ENCODE data around the gene TOX3. TPM values are rescaled to one million over a fixed set of nuclear protein-coding genes. Genes with fewer than 3 reads are reported as not detected.

TOX3 gene
- total and polyA plus RNA-seq, 2 donors (not counting 1 experiment from before 2014, with no cell fraction given): not detected

DNA sequence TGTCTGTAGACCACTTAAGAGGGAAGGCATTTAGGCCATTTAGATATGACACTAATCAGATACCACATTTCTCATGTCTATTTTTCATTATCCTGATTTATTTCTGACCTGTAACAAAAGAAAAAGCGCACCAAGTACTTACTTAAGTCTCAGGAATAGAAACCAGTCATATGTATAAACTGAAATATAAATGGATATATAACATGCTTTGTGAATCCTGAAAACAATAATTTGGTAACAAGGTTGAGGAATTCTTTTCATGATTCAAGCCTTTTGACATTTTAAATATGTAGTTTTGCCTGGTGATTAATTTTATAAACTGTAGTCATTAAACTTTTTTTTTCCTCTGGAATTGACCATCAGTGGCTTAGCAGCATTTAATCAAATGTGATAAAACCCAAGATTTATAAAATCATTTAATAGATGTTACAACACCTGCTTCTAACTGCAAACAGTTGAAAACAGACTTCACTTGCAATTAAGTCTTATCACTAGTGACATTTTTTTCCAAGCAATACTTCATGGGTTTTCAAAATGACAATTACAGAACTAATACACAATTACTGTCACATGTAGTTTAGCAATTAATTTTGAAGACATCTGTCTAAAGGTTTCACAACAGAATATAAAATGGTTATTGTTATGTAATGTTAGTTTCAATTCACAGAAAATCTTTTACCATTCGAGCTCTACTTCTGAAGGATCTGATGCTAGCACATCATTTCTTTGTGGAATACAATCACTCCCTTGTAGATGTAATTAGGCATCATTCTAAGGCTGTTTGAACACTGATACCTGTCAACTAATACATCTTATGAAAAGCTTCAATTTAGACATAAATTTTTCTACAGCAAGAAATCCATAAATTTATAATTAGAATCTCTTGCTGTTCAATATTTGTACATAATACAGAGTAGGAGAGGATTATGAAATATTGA, 110.3 kb downstream of the TOX3 start:
- DNase-seq (no peak), ATAC-seq (ENCODE audit: low read depth) (no peak)
- intact Hi-C loops (cut with micrococcal nuclease): no loop called here
- no peaks in the 10 kb centered on the region for H3K79me2 ChIP-seq (ENCODE audit: control insufficient read depth, insufficient read depth, low read length)
- no peak overlapping the region for H3K4me2 ChIP-seq (replicated peaks; ENCODE audit: low read depth, low read length, poor library complexity, severe bottlenecking)
- ChIA-PET POLR2A (no interaction called here), CTCF (no interaction called here)
- no peak overlapping the region for H3K9ac ChIP-seq (ENCODE audit: low read length)
- H3K36me3 ChIP-seq (replicated peaks in 1 of 2; ENCODE audit: control extremely low read depth in 1 of 2, control insufficient read depth in 1 of 2, extremely low read depth in 1 of 2, insufficient read depth in 2 of 2, low read length in 1 of 2): no peaks in the 10 kb centered on the region
- no CpG with 5 or more reads among the region's 2 CpGs for WGBS (ENCODE audit: insufficient coverage)
- Mint-ChIP-seq H3K27me3 (no peaks in the 10 kb centered on the region), H3K9me3 (ENCODE audit: insufficient read depth) (peaks cover 5% of the 10 kb centered on the region), H3K4me1 (no peaks in the 10 kb centered on the region), H3K27ac (no peak overlapping the region), H3K4me3 (no peak overlapping the region)
- TF ChIP-seq EZH2 (IDR thresholded peaks at IDR 0.05; ENCODE audit: borderline replicate concordance, insufficient read depth, low read depth, low read length, poor library complexity, severe bottlenecking): no peak
- TF ChIP-seq, protein P1, sequence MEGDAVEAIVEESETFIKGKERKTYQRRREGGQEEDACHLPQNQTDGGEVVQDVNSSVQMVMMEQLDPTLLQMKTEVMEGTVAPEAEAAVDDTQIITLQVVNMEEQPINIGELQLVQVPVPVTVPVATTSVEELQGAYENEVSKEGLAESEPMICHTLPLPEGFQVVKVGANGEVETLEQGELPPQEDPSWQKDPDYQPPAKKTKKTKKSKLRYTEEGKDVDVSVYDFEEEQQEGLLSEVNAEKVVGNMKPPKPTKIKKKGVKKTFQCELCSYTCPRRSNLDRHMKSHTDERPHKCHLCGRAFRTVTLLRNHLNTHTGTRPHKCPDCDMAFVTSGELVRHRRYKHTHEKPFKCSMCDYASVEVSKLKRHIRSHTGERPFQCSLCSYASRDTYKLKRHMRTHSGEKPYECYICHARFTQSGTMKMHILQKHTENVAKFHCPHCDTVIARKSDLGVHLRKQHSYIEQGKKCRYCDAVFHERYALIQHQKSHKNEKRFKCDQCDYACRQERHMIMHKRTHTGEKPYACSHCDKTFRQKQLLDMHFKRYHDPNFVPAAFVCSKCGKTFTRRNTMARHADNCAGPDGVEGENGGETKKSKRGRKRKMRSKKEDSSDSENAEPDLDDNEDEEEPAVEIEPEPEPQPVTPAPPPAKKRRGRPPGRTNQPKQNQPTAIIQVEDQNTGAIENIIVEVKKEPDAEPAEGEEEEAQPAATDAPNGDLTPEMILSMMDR (IDR thresholded peaks at IDR 0.05): no peak
- H3K9me3 ChIP-seq (ENCODE audit: control extremely low read depth in 1 of 3, control insufficient read depth in 2 of 3, insufficient read depth in 1 of 3, low read length in 2 of 3): peaks cover 0 to 7% (median 0%) of the 10 kb centered on the region in 3 donors
- H3K4me1 ChIP-seq (ENCODE audit: control insufficient read depth in 2 of 2, insufficient read depth in 2 of 2, low read length in 2 of 2): no peaks in the 10 kb centered on the region
- H3K27me3 ChIP-seq (replicated peaks in 1 of 4; ENCODE audit: control extremely low read depth in 1 of 4, control insufficient read depth in 3 of 4, insufficient read depth in 4 of 4, low read length in 3 of 4): no peaks in the 10 kb centered on the region
- no peak overlapping the region for H2AFZ ChIP-seq (ENCODE audit: insufficient read depth, low read depth, low read length, poor library complexity, severe bottlenecking)
- H3K4me3 ChIP-seq (ENCODE audit: control extremely low read depth in 1 of 5, extremely low read depth in 1 of 5, insufficient read depth in 1 of 5, low read depth in 2 of 5, low read length in 4 of 5): no peak overlapping the region
- H3K27ac ChIP-seq (ENCODE audit: low read length in 2 of 2): no peak overlapping the region
- H4K20me1 ChIP-seq (ENCODE audit: control insufficient read depth, insufficient read depth, low read length, poor library complexity, severe bottlenecking): no peaks in the 10 kb centered on the region

DNA sequence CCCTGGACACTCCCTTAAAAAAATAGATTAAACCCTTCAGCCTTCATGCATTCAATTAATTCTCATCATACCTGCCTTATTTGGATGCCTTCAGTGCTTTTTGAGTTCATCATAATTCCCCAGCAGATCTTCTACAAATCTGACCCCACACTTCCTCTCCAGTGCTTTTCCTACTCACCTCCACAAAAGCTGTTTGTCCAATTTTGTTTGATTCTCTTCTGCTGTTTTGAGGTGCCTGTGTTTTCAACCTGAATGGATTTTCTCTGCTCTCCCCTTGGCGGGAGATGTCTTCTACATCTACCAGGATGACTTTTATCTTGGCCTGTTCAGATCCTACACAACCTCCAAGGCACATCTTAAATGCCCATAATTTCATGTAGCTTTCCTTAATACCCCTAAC, 112.7 kb downstream of the TOX3 start:
- no peaks in the 10 kb centered on the region for H3K27me3 Mint-ChIP-seq
- Histone ChIP-seq H3K27me3 (replicated peaks in 1 of 4; ENCODE audit: control extremely low read depth in 1 of 4, control insufficient read depth in 3 of 4, insufficient read depth in 4 of 4, low read length in 3 of 4) (no peaks in the 10 kb centered on the region), H3K4me1 (ENCODE audit: control insufficient read depth in 2 of 2, insufficient read depth in 2 of 2, low read length in 2 of 2) (no peaks in the 10 kb centered on the region), H3K79me2 (ENCODE audit: control insufficient read depth, insufficient read depth, low read length) (no peaks in the 10 kb centered on the region), H3K36me3 (replicated peaks in 1 of 2; ENCODE audit: control extremely low read depth in 1 of 2, control insufficient read depth in 1 of 2, extremely low read depth in 1 of 2, insufficient read depth in 2 of 2, low read length in 1 of 2) (no peaks in the 10 kb centered on the region), H3K9me3 (ENCODE audit: control extremely low read depth in 1 of 3, control insufficient read depth in 2 of 3, insufficient read depth in 1 of 3, low read length in 2 of 3) (peaks cover 0 to 2% (median 0%) of the 10 kb centered on the region in 3 donors), H4K20me1 (ENCODE audit: control insufficient read depth, insufficient read depth, low read length, poor library complexity, severe bottlenecking) (no peaks in the 10 kb centered on the region), H3K4me3 (ENCODE audit: control extremely low read depth in 1 of 5, extremely low read depth in 1 of 5, insufficient read depth in 1 of 5, low read depth in 2 of 5, low read length in 4 of 5) (no peak overlapping the region), H3K27ac (ENCODE audit: low read length in 2 of 2) (no peak overlapping the region), H3K9ac (ENCODE audit: low read length) (no peak overlapping the region), H2AFZ (ENCODE audit: insufficient read depth, low read depth, low read length, poor library complexity, severe bottlenecking) (no peak overlapping the region), H3K4me2 (replicated peaks; ENCODE audit: low read depth, low read length, poor library complexity, severe bottlenecking) (no peak overlapping the region)
- H3K27ac Mint-ChIP-seq: no peak overlapping the region
- intact Hi-C loops (cut with micrococcal nuclease): no loop called here
- no peaks in the 10 kb centered on the region for H3K9me3 Mint-ChIP-seq (ENCODE audit: insufficient read depth)
- H3K4me1 Mint-ChIP-seq: no peaks in the 10 kb centered on the region
- ChIA-PET CTCF (no interaction called here), POLR2A (no interaction called here)
- no peak for DNase-seq
- TF ChIP-seq EZH2 (IDR thresholded peaks at IDR 0.05; ENCODE audit: borderline replicate concordance, insufficient read depth, low read depth, low read length, poor library complexity, severe bottlenecking): no peak
- TF ChIP-seq, protein P1 (IDR thresholded peaks at IDR 0.05): no peak
- ATAC-seq (ENCODE audit: low read depth): no peak
- 100% methylated on average over 1 of the region's 1 CpG for WGBS (ENCODE audit: insufficient coverage)
- H3K4me3 Mint-ChIP-seq: no peak overlapping the region
